8988T (cell line): ENCODE results near the gene ARNT2.

ENCODE experiments used
- DNase-seq: peaks from one replicate; pipeline ENCODE4 v3.0.0; 2011

The ARNT2 gene

GRCh38 chr15:80473286-80474223, 69.4 kb downstream of the ARNT2 start:
- DNase-seq = no peak

GRCh38 chr15:80474224-80475215, 70.3 kb downstream of the ARNT2 start:
- DNase-seq = no peak

- no peak for DNase-seq
Measured at GRCh38 chr15:80475572-80475971, 71.4 kb downstream of the ARNT2 start.

GRCh38 chr15:80476036-80476435, 71.9 kb downstream of the ARNT2 start:
- DNase-seq = no peak

- DNase-seq = no peak
Measured at GRCh38 chr15:80478075-80478474, 73.9 kb downstream of the ARNT2 start.

- DNase-seq = no peak
Measured at GRCh38 chr15:80479191-80479590, 75.0 kb downstream of the ARNT2 start.

- no peak for DNase-seq
Measured at GRCh38 chr15:80480171-80480811, 76.1 kb downstream of the ARNT2 start.

GRCh38 chr15:80480909-80481308, 76.7 kb downstream of the ARNT2 start:
- DNase-seq = peak; percentile 46

GRCh38 chr15:80482696-80483095, 78.5 kb downstream of the ARNT2 start:
- no peak for DNase-seq

GRCh38 chr15:80483725-80484161, 79.6 kb downstream of the ARNT2 start:
- no peak for DNase-seq

- no peak for DNase-seq
Measured at GRCh38 chr15:80484333-80484864, 80.2 kb downstream of the ARNT2 start.

GRCh38 chr15:80485370-80486164, 81.4 kb downstream of the ARNT2 start:
- DNase-seq = no peak

- no peak for DNase-seq
Measured at GRCh38 chr15:80487839-80488390, 83.7 kb downstream of the ARNT2 start.

- DNase-seq = no peak
Measured at GRCh38 chr15:80489030-80489594, 84.9 kb downstream of the ARNT2 start.

- DNase-seq = no peak
Measured at GRCh38 chr15:80490431-80490990, 86.3 kb downstream of the ARNT2 start.

GRCh38 chr15:80491163-80491847, 87.1 kb downstream of the ARNT2 start:
- DNase-seq = no peak

GRCh38 chr15:80492409-80492808, 88.2 kb downstream of the ARNT2 start:
- no peak for DNase-seq

GRCh38 chr15:80492874-80493273, 88.7 kb downstream of the ARNT2 start:
- no peak for DNase-seq

GRCh38 chr15:80494351-80494751, 90.2 kb downstream of the ARNT2 start:
- DNase-seq = no peak

- no peak for DNase-seq
Measured at GRCh38 chr15:80494756-80495155, 90.6 kb downstream of the ARNT2 start.
